Type B pancreatic cell (in vitro differentiated cells): ENCODE measurements around the gene TCP10L. TPM values are rescaled to one million over a fixed set of nuclear protein-coding genes. Genes with fewer than 3 reads are reported as not detected.
A peak's percentile ranks its signal among the peaks of the same experiment; 100 is the strongest.

Source experiments
- DNase-seq: peaks from one replicate; pipeline ENCODE4 v3.0.0; 2021; ENCODE audit warnings: mixed read lengths; ENCODE audit not compliant: unreplicated experiment; ENCODE audit errors: extremely low spot score
- H3K27ac Mint-ChIP-seq: 2 replicates; pipeline ENCODE4 v1.8.0; 2021; ENCODE audit warnings: mild to moderate bottlenecking, mixed read lengths
- H3K27me3 Mint-ChIP-seq: 2 replicates; pipeline ENCODE4 v1.8.0; 2021; ENCODE audit warnings: mixed read lengths
- H3K36me3 Mint-ChIP-seq: 2 replicates; pipeline ENCODE4 v1.8.0; 2021; ENCODE audit warnings: mixed read lengths
- H3K4me1 Mint-ChIP-seq: one replicate; pipeline ENCODE4 v1.8.0; 2021; ENCODE audit warnings: mixed read lengths; ENCODE audit not compliant: unreplicated experiment
- H3K4me3 Mint-ChIP-seq: 2 replicates; pipeline ENCODE4 v1.8.0; 2021; ENCODE audit warnings: mild to moderate bottlenecking, mixed read lengths
- H3K9me3 Mint-ChIP-seq: 2 replicates; pipeline ENCODE4 v1.8.0; 2021; ENCODE audit warnings: mixed read lengths
- total RNA-seq: library from RNA; stranded (reverse); gene quantifications from 2 replicates; pipeline ENCODE4 v1.2.1, GENCODE V29; 2021; ENCODE audit warnings: low replicate concordance
- TF ChIP-seq, protein P1 (sequence below): fragments of 200-600 bp; sonication (generic); conservative IDR thresholded peaks from 2 replicates; pipeline ENCODE4 v1.5.0; 2021; ENCODE audit warnings: antibody characterized with exemption, mild to moderate bottlenecking

TCP10L gene
- total RNA-seq, 1 donor from 2014 or later, result 1.2 TPM

DNA sequence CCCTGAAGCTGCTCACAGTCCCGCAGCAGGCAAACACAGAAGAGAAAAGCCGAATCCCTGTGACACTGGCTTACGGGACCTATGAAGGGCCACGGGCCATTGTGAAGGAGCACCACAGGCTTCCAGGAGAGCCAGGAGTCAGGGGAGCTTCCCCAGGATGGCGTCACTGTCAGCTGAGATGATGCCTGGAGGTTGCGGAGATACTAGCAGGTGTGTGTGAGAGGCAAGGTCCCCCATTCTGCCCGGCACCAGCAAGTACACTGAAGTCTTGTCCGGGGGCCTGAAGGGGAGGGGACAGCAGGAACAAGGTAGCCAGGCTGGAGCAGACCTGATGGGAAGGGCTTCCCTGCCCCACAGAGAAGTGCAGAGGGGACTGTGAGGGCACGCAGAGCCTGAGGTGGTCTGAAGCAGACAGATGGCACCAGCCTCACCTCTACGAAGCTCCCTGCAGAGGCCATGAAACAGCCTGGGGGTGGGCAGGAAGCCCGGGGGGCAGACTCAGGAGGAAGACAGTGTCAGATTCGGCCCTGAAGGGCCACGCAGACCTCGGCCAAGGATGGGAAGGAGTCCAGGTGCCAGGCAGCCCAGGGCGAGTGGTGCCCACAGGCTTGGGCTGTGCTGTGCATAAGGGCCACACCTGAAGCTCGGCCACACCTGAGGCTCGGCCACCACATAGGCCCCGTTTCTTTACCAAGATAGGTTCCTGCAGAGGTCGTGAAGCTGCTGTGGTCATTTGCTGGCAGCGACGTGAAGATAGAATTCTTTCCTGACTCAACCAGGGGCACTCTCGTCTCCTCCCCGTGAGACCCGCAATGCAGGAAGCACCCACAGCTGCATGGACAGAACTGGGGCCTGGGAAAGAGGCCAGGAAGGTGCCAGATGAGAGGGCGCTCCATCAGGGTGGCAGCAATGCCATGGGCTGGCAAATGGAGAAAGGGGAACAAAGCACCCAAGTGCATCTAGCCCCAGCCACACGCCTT lies 10.1 kb downstream of the TCP10L start:
- no peak overlapping the region for H3K27ac Mint-ChIP-seq
- H3K4me3 Mint-ChIP-seq, result no peak overlapping the region
- H3K27me3 Mint-ChIP-seq, result peaks cover 21% of the 10 kb centered on the region
- no peaks in the 10 kb centered on the region for H3K36me3 Mint-ChIP-seq
- DNase-seq, result peak; percentile 61
- H3K4me1 Mint-ChIP-seq, result peaks cover 6% of the 10 kb centered on the region
- no peaks in the 10 kb centered on the region for H3K9me3 Mint-ChIP-seq
- TF ChIP-seq, protein P1, sequence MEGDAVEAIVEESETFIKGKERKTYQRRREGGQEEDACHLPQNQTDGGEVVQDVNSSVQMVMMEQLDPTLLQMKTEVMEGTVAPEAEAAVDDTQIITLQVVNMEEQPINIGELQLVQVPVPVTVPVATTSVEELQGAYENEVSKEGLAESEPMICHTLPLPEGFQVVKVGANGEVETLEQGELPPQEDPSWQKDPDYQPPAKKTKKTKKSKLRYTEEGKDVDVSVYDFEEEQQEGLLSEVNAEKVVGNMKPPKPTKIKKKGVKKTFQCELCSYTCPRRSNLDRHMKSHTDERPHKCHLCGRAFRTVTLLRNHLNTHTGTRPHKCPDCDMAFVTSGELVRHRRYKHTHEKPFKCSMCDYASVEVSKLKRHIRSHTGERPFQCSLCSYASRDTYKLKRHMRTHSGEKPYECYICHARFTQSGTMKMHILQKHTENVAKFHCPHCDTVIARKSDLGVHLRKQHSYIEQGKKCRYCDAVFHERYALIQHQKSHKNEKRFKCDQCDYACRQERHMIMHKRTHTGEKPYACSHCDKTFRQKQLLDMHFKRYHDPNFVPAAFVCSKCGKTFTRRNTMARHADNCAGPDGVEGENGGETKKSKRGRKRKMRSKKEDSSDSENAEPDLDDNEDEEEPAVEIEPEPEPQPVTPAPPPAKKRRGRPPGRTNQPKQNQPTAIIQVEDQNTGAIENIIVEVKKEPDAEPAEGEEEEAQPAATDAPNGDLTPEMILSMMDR, result no peak

DNA sequence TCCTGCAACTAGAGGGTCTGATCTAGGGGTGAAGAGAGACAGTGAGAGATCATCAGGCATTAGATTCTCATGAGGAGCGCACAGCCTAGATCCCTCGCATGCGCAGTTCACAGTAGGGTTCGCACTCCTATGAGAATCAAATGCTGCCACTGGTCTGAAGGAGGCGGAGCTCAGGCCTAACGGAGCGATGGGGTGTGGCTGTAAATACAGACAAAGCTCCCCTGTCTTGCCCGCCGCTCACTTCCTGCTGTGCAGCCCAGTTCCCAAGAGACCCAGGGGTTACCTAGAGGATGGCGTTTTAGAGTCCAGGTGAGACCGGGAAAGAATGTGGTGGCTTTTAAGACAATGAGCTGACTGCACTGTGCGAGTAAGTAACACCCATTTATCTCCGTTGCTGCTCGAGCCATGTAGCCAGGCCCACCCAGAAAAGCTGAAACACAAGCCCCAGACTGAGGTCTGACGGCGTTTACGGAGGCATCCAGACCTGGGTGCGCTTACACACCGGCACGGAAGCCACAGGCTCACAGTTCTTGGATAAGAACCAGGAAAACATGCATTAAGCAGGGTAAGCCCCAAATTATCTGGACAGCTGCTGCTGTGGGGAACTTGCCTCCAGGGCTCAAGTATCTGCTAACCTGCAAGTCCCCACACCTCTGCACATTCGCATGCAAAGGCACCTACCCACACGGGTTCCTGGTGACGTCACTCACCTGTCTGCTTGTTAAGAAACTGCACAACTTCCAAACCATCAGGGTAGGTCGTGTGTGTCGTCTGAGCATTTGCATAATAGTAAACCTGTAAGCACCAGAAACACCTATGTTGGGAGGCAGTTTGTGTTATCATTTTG lies 12.5 kb downstream of the TCP10L start:
- H3K36me3 Mint-ChIP-seq, result no peaks in the 10 kb centered on the region
- H3K4me1 Mint-ChIP-seq, result peaks cover 18% of the 10 kb centered on the region
- TF ChIP-seq, protein P1, result no peak
- no peak for DNase-seq
- peaks cover 9% of the 10 kb centered on the region for H3K27me3 Mint-ChIP-seq
- H3K9me3 Mint-ChIP-seq, result no peaks in the 10 kb centered on the region
- peak overlapping the region; percentile 67 for H3K27ac Mint-ChIP-seq
- peak overlapping the region; percentile 34 for H3K4me3 Mint-ChIP-seq

DNA sequence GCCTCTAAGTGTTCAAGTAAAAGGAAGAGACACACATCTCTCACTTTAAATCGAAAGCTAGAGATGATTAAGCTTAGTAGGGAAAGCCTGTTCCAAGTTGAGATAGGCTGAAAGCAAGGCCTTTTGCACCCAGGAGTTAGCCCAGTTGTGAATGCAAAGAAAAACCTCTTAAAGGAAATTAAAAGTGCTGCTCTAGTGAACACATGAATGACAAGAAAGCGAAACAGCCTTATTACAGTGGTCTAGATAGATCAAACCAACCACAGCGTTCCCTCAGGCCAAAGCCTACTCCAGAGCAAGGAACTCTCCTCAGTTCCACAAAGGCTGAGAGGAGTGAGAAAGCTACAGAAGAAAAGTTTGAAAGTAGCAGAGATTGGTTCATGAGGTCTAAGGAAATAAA lies 14.9 kb downstream of the TCP10L start:
- Mint-ChIP-seq H3K36me3 (no peaks in the 10 kb centered on the region), H3K27ac (no peak overlapping the region), H3K9me3 (peaks cover 11% of the 10 kb centered on the region), H3K4me1 (peaks cover 18% of the 10 kb centered on the region), H3K27me3 (peaks cover 4% of the 10 kb centered on the region), H3K4me3 (peak overlapping the region; percentile 91)
- no peak for DNase-seq
- TF ChIP-seq, protein P1, result no peak

DNA sequence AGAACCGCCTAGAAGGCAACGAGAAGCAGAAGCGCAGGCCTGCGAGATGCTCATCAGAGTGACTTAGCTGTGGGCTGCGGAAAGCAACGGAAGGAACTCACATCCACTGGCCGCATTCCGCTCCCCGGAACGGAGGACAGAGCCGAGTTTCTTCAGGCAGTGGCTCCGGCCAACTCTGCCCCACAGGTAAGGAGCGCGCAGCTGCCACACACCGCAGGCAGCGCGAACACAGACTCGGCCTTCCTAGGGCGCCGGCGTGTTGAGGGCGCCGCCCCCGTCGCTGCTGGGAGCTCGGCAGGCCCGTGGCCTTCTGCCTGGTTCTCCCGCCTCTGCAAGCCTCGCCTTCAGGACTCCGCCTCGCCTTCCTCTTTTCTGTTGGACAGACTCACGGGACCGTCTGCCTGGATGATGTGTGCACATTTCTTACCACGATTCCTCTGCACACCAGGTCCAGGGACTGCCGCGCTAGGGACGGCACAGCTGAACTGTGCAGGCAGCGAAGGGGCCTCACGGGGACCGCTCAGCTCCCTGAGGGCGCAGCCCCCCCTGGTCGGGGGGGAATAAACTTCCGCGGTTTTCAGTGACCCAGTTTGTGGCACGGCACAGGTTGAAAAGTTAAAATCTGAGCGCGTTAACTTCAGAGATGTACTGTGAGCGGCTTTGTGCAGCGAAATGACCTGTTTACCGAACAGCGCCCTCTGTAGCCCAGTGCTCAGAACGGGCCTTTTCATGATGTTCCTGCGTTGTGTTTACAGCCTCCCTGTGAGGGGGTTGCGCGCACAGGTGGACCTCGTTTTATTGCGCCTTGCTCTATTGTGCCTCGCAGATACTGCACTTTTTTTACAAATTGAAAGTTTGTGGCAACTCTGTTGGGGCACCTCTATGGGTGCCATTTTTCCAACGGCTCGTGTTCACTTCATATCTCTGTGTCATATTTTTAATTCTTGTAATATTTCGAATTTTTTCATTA lies 15.8 kb downstream of the TCP10L start:
- Mint-ChIP-seq H3K4me1 (peaks cover 18% of the 10 kb centered on the region), H3K9me3 (peaks cover 16% of the 10 kb centered on the region), H3K27ac (peak overlapping the region; percentile 80), H3K27me3 (no peaks in the 10 kb centered on the region), H3K36me3 (no peaks in the 10 kb centered on the region), H3K4me3 (peak overlapping the region; percentile 91)
- peak; percentile 78 for DNase-seq
- TF ChIP-seq, protein P1, result peak; percentile 94

DNA sequence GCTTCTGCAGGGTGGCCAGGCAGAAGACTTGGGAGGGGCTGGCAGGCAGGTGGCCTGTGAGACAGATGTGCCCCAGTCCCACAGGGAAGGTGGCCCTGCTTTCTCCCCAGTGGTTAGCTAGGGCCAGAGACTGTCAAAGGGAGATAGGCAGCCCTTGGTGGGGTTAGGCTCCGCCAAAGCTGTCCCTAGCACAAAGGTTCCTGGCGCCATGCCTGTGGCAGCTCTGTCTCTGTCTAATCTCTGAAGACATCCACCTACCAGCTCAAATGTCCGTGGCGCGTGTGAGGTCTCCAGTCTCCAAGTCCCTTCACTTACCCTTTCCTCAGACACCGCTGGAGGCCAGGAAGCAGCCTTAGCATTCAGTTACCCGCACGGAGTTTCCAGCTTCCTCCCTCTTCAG lies 17.7 kb downstream of the TCP10L start:
- Mint-ChIP-seq H3K9me3 (peaks cover 18% of the 10 kb centered on the region), H3K4me3 (no peak overlapping the region), H3K4me1 (peaks cover 15% of the 10 kb centered on the region), H3K27ac (no peak overlapping the region), H3K27me3 (no peaks in the 10 kb centered on the region), H3K36me3 (no peaks in the 10 kb centered on the region)
- DNase-seq, result no peak
- TF ChIP-seq, protein P1, result no peak
